ENCODE measurements around the gene KDM4F.

- no peak for TF ChIP-seq CTCF (IDR thresholded peaks at IDR 0.05; ENCODE audit: poor library complexity, severe bottlenecking)
- TF ChIP-seq EZH2 (IDR thresholded peaks at IDR 0.05; ENCODE audit: borderline replicate concordance, insufficient read depth, low read length, poor library complexity, severe bottlenecking), result no peak
- TF ChIP-seq POLR2AphosphoS5 (IDR thresholded peaks at IDR 0.05), result no peak
- no peak for TF ChIP-seq SMC3 (conservative IDR thresholded peaks at IDR 0.05; ENCODE audit: poor library complexity)
Measured at GRCh38 chr11:95067841-95068219, 18.6 kb downstream of the KDM4F start.

Data from neural cell (in vitro differentiated cells).